HepG2 (cell line): Measurements from ENCODE around the gene FAM167B. TPM values are rescaled to one million over a fixed set of nuclear protein-coding genes. Genes with fewer than 3 reads are reported as not detected.

ENCODE experiments used
- CC2D1A ChIP-seq: sonication (generic); formaldehyde crosslinking; IDR thresholded peaks from 2 replicates; pipeline ENCODE4 v1.8.1; 2023; ENCODE audit warnings: mild to moderate bottlenecking, missing genetic modification reagents
- EZH2 ChIP-seq: conservative IDR thresholded peaks from 2 replicates; pipeline ENCODE4 v1.6.1; 2012; ENCODE audit warnings: mild to moderate bottlenecking, low read depth, low read length, moderate library complexity
- FOSL2 ChIP-seq: sonication (generic); formaldehyde crosslinking; IDR thresholded peaks from 2 replicates; pipeline ENCODE4 v1.4.0; 2020; ENCODE audit warnings: missing genetic modification reagents
- GLI4 ChIP-seq: sonication (generic); formaldehyde crosslinking; IDR thresholded peaks from 2 replicates; pipeline ENCODE4 v1.5.1; 2020; ENCODE audit warnings: missing genetic modification reagents, mild to moderate bottlenecking, moderate library complexity, borderline replicate concordance
- HOXA3 ChIP-seq: sonication (generic); formaldehyde crosslinking; IDR thresholded peaks from 2 replicates; pipeline ENCODE4 v1.5.0; 2020; ENCODE audit warnings: missing genetic modification reagents
- NFAT5 ChIP-seq: sonication (generic); formaldehyde crosslinking; IDR thresholded peaks from 2 replicates; pipeline ENCODE4 v1.4.0; 2020; ENCODE audit warnings: missing genetic modification reagents
- PLRG1 ChIP-seq: fragments of 450-650 bp; conservative IDR thresholded peaks from 2 replicates; pipeline ENCODE4 v1.6.1; 2016
- RFX5 ChIP-seq: IDR thresholded peaks from 2 replicates; pipeline ENCODE4 v1.6.1; 2011; ENCODE audit warnings: low read depth, low read length, improper control_type of control experiment
- RXRB ChIP-seq: IDR thresholded peaks from 2 replicates; pipeline ENCODE4 v1.6.1; 2016; ENCODE audit warnings: borderline replicate concordance, missing genetic modification reagents, missing compliant biosample characterization
- SP140L ChIP-seq: sonication (generic); formaldehyde crosslinking; IDR thresholded peaks from 2 replicates; pipeline ENCODE4 v1.4.0; 2020; ENCODE audit warnings: missing genetic modification reagents, borderline replicate concordance
- STAG1 ChIP-seq: sonication (generic); formaldehyde crosslinking; IDR thresholded peaks from 2 replicates; pipeline ENCODE4 v1.4.0; 2020; ENCODE audit warnings: missing genetic modification reagents
- STAT5B ChIP-seq: sonication (generic); formaldehyde crosslinking; IDR thresholded peaks from 2 replicates; pipeline ENCODE4 v1.4.0; 2020; ENCODE audit warnings: missing genetic modification reagents
- TSC22D2 ChIP-seq: sonication (generic); formaldehyde crosslinking; IDR thresholded peaks from 2 replicates; pipeline ENCODE4 v1.5.1; 2020; ENCODE audit warnings: missing genetic modification reagents, mild to moderate bottlenecking, borderline replicate concordance
- ZFP82 ChIP-seq: sonication (generic); formaldehyde crosslinking; IDR thresholded peaks from 2 replicates; pipeline ENCODE4 v1.5.1; 2020; ENCODE audit warnings: mild to moderate bottlenecking, missing genetic modification reagents, borderline replicate concordance
- ZNF12 ChIP-seq: sonication (generic); formaldehyde crosslinking; IDR thresholded peaks from 2 replicates; pipeline ENCODE4 v1.5.0; 2020; ENCODE audit warnings: missing genetic modification reagents
- ZNF292 ChIP-seq: sonication (generic); formaldehyde crosslinking; IDR thresholded peaks from 2 replicates; pipeline ENCODE4 v1.8.1; 2022; ENCODE audit warnings: mild to moderate bottlenecking, low read depth, missing genetic modification reagents, borderline replicate concordance
- ZNF33A ChIP-seq: sonication (generic); formaldehyde crosslinking; IDR thresholded peaks from 2 replicates; pipeline ENCODE4 v1.5.1; 2020; ENCODE audit warnings: missing genetic modification reagents, mild to moderate bottlenecking, moderate library complexity, borderline replicate concordance
- ZNF33B ChIP-seq: sonication (generic); formaldehyde crosslinking; IDR thresholded peaks from 2 replicates; pipeline ENCODE4 v1.5.1; 2020; ENCODE audit warnings: mild to moderate bottlenecking, missing genetic modification reagents
- ZNF451 ChIP-seq: sonication (generic); formaldehyde crosslinking; IDR thresholded peaks from 2 replicates; pipeline ENCODE4 v1.5.0; 2020; ENCODE audit warnings: mild to moderate bottlenecking, missing genetic modification reagents
- ZNF558 ChIP-seq: sonication (generic); formaldehyde crosslinking; IDR thresholded peaks from 2 replicates; pipeline ENCODE4 v1.9.0; 2022; ENCODE audit warnings: mild to moderate bottlenecking, missing genetic modification reagents, borderline replicate concordance
- ZNF567 ChIP-seq: sonication (generic); formaldehyde crosslinking; IDR thresholded peaks from 2 replicates; pipeline ENCODE4 v1.8.1; 2023; ENCODE audit warnings: mild to moderate bottlenecking, missing genetic modification reagents, borderline replicate concordance
- ZNF576 ChIP-seq: sonication (generic); formaldehyde crosslinking; IDR thresholded peaks from 2 replicates; pipeline ENCODE4 v1.4.0; 2020; ENCODE audit warnings: mild to moderate bottlenecking, missing genetic modification reagents
- polyA plus RNA-seq, 8 experiments: library from polyadenylated mRNA; depleted of rRNA in 3 of 8; stranded (reverse) in 7 of 8; unstranded in 1 of 8; fragments of >200 nt; fragmentation: Illumina TruSeq in 4 of 8; extraction: Trizol in 4 of 8; gene quantifications; 2 replicates each; pipeline versions ENCODE4 v1.2.1 to v1.2.3, GENCODE V29; 2011 to 2016; ENCODE audit warnings: low read depth in 4 of 8, missing spikeins in 1 of 8, mixed read lengths in 1 of 8; ENCODE audit not compliant: insufficient read depth in 1 of 8
- total RNA-seq, 5 experiments: library from RNA; depleted of rRNA; stranded (reverse); fragments of >200 nt; fragmentation: Illumina TruSeq; extraction: Trizol; gene quantifications; 2 replicates each; pipeline ENCODE4 v1.2.3, GENCODE V29; 2016; ENCODE audit warnings: low read depth in 1 of 5
- TF ChIP-seq, protein P1 (sequence below): sonication (generic); formaldehyde crosslinking; IDR thresholded peaks from 2 replicates; pipeline ENCODE4 v1.4.0; 2020; ENCODE audit warnings: missing genetic modification reagents

Gene FAM167B
- total and polyA plus RNA-seq, 2 of the 13 experiments (the other 11 are each of a cell fraction or from before 2014, with no cell fraction given): 0.15 to 0.70 TPM

DNA sequence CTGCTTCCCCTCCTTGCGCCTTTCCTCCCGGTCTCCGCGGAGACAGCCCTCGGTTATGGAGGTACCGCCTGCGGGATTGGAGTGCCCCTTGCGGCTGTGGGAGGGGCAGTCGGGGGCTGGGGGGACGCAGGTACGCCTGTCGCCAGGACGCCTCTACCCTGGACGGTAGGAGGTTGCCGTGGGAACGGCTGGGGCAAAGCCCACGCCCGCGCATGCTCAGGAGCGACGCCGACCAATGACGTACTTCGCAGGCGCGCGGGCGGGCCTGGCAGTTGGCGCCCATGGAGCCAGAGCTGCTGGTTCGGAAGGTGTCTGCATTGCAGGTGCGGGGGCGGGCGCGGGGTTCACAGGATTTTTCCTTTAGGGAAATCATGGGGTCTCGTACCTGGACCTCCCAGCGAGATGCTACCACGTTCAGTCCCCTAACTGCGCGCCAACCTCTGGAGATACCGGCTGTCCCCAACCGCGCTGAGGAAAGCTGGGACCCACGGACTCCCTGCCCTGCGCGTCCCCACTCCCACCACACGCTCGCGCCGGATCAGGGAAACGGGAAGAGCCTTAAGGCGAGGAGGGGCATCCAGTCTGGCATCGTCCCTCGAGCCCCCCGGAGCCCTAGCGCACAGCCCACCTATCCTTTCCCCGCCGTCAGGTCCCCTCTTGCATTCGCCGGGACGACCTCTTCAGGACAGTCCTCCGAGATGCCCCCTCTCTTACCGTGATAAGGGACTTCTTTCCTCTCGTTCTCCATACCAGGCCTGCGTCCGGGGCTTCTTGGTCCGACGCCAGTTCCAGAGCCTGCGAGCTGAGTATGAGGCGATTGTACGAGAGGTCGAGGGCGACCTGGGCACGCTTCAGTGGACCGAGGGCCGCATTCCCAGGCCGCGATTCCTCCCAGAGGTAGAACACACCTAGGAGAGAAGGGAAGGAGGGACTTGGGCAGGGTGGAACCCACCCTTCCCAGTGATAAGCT lies 41.3 kb upstream of the FAM167B start, which contains the start of gene IQCC (continued):
- TF ChIP-seq ZNF292 (CRISPR knock-in tag) (no peak), HOXA3 (CRISPR knock-in tag) (0 out of 2 replicates have a peak, but pooled peaks have one; percentile 49), TSC22D2 (no peak), ZNF451 (CRISPR knock-in tag) (no peak), PLRG1 (no peak), ZNF33B (CRISPR knock-in tag) (0 out of 2 replicates have a peak, but pooled peaks have one; percentile 42), STAG1 (peak; percentile 18; the same call in 1 of the 2 replicates), CC2D1A (CRISPR knock-in tag) (no peak), NFAT5 (CRISPR knock-in tag) (no peak), ZNF12 (CRISPR knock-in tag) (no peak), EZH2 (no peak), ZNF33A (CRISPR knock-in tag) (no peak), SP140L (CRISPR knock-in tag) (no peak), RXRB (CRISPR knock-in tag) (no peak), ZFP82 (no peak), GLI4 (CRISPR knock-in tag) (no peak), FOSL2 (CRISPR knock-in tag) (peak; percentile 27), ZNF576 (CRISPR knock-in tag) (no peak), ZNF558 (CRISPR knock-in tag) (no peak), ZNF567 (CRISPR knock-in tag) (no peak), STAT5B (no peak), RFX5 (no peak)
- TF ChIP-seq, protein P1, sequence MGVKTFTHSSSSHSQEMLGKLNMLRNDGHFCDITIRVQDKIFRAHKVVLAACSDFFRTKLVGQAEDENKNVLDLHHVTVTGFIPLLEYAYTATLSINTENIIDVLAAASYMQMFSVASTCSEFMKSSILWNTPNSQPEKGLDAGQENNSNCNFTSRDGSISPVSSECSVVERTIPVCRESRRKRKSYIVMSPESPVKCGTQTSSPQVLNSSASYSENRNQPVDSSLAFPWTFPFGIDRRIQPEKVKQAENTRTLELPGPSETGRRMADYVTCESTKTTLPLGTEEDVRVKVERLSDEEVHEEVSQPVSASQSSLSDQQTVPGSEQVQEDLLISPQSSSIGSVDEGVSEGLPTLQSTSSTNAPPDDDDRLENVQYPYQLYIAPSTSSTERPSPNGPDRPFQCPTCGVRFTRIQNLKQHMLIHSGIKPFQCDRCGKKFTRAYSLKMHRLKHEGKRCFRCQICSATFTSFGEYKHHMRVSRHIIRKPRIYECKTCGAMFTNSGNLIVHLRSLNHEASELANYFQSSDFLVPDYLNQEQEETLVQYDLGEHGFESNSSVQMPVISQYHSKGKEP (CRISPR knock-in tag): no peak
